ENCODE measurements around the gene PBX4. TPM values are rescaled to one million over a fixed set of nuclear protein-coding genes. Genes with fewer than 3 reads are reported as not detected.

PBX4 gene
- polyA plus RNA-seq, 1 donor: 2.3 TPM

GRCh38 chr19:19531951-19532805 lies 86.3 kb downstream of the PBX4 start:
- no CpG with 5 or more reads among the region's 48 CpGs for WGBS (ENCODE audit: insufficient coverage, low lambda C conversion rate)
- Histone ChIP-seq H3K36me3 (ENCODE audit: control insufficient read depth, insufficient read depth, low read length) (peaks cover 23% of the 10 kb centered on the region), H3K4me3 (ENCODE audit: low read length) (no peak overlapping the region), H3K4me1 (ENCODE audit: control insufficient read depth, insufficient read depth, low read length) (no peaks in the 10 kb centered on the region), H3K27me3 (ENCODE audit: control insufficient read depth, insufficient read depth, low read length) (peaks cover 6% of the 10 kb centered on the region), H3K27ac (ENCODE audit: low read length) (no peak overlapping the region), H3K9me3 (ENCODE audit: control insufficient read depth, low read depth, low read length) (no peaks in the 10 kb centered on the region)
- peak; percentile 53 to 55 for DNase-seq

- no peak for DNase-seq
- Histone ChIP-seq H3K36me3 (ENCODE audit: control insufficient read depth, insufficient read depth, low read length) (peaks cover 35% of the 10 kb centered on the region), H3K9me3 (ENCODE audit: control insufficient read depth, low read depth, low read length) (no peaks in the 10 kb centered on the region), H3K4me3 (ENCODE audit: low read length) (no peak overlapping the region), H3K27ac (ENCODE audit: low read length) (no peak overlapping the region), H3K4me1 (ENCODE audit: control insufficient read depth, insufficient read depth, low read length) (no peaks in the 10 kb centered on the region), H3K27me3 (ENCODE audit: control insufficient read depth, insufficient read depth, low read length) (no peaks in the 10 kb centered on the region)
- WGBS (ENCODE audit: insufficient coverage, low lambda C conversion rate): 80% methylated on average over 2 of the region's 4 CpGs
These were observed 87.6 kb downstream of the PBX4 start for GRCh38 chr19:19530889-19531288.

GRCh38 chr19:19530423-19530804 lies 88.1 kb downstream of the PBX4 start:
- no CpG with 5 or more reads among the region's 9 CpGs for WGBS (ENCODE audit: insufficient coverage, low lambda C conversion rate)

GRCh38 chr19:19529783-19530422 lies 88.6 kb downstream of the PBX4 start:
- H3K4me3 ChIP-seq (ENCODE audit: low read length): no peak overlapping the region
- no peak overlapping the region for H3K27ac ChIP-seq (ENCODE audit: low read length)
- peaks cover 42% of the 10 kb centered on the region for H3K36me3 ChIP-seq (ENCODE audit: control insufficient read depth, insufficient read depth, low read length)
- H3K4me1 ChIP-seq (ENCODE audit: control insufficient read depth, insufficient read depth, low read length): no peaks in the 10 kb centered on the region
- DNase-seq: no peak
- H3K9me3 ChIP-seq (ENCODE audit: control insufficient read depth, low read depth, low read length): no peaks in the 10 kb centered on the region
- no CpG with 5 or more reads among the region's 11 CpGs for WGBS (ENCODE audit: insufficient coverage, low lambda C conversion rate)
- H3K27me3 ChIP-seq (ENCODE audit: control insufficient read depth, insufficient read depth, low read length): no peaks in the 10 kb centered on the region

More at GRCh38 chr19:19530423-19530804, 88.1 kb downstream of the PBX4 start:
- no peaks in the 10 kb centered on the region for H3K9me3 ChIP-seq (ENCODE audit: control insufficient read depth, low read depth, low read length)
- no peak overlapping the region for H3K27ac ChIP-seq (ENCODE audit: low read length)
- no peaks in the 10 kb centered on the region for H3K4me1 ChIP-seq (ENCODE audit: control insufficient read depth, insufficient read depth, low read length)
- no peak for DNase-seq
- peaks cover 37% of the 10 kb centered on the region for H3K36me3 ChIP-seq (ENCODE audit: control insufficient read depth, insufficient read depth, low read length)
- no peak overlapping the region for H3K4me3 ChIP-seq (ENCODE audit: low read length)
- no peaks in the 10 kb centered on the region for H3K27me3 ChIP-seq (ENCODE audit: control insufficient read depth, insufficient read depth, low read length)

- DNase-seq: peak in 1 of 2 donors; percentile 35
- Histone ChIP-seq H3K9me3 (ENCODE audit: control insufficient read depth, low read depth, low read length) (no peaks in the 10 kb centered on the region), H3K27ac (ENCODE audit: low read length) (no peak within 1 kb of the TSS), H3K36me3 (ENCODE audit: control insufficient read depth, insufficient read depth, low read length) (peaks cover 46% of the 10 kb centered on the region), H3K4me1 (ENCODE audit: control insufficient read depth, insufficient read depth, low read length) (no peaks in the 10 kb centered on the region), H3K4me3 (ENCODE audit: low read length) (no peak within 1 kb of the TSS), H3K27me3 (ENCODE audit: control insufficient read depth, insufficient read depth, low read length) (no peaks in the 10 kb centered on the region)
- 70% methylated on average over 2 of the region's 50 CpGs for WGBS (ENCODE audit: insufficient coverage, low lambda C conversion rate)
These were observed 89.6 kb downstream of the PBX4 start, which contains the start of gene YJEFN3 for GRCh38 chr19:19528721-19529490. Gene YJEFN3, plus strand, starts transcription at chr19:19528911. Its CDS starts 22 bp downstream, at chr19:19528933.

- Histone ChIP-seq H3K27me3 (ENCODE audit: control insufficient read depth, insufficient read depth, low read length) (no peaks in the 10 kb centered on the region), H3K4me3 (ENCODE audit: low read length) (no peak overlapping the region), H3K9me3 (ENCODE audit: control insufficient read depth, low read depth, low read length) (no peaks in the 10 kb centered on the region), H3K4me1 (ENCODE audit: control insufficient read depth, insufficient read depth, low read length) (no peaks in the 10 kb centered on the region), H3K27ac (ENCODE audit: low read length) (no peak overlapping the region), H3K36me3 (ENCODE audit: control insufficient read depth, insufficient read depth, low read length) (peaks cover 51% of the 10 kb centered on the region)
- DNase-seq: no peak
- no CpG with 5 or more reads among the region's 27 CpGs for WGBS (ENCODE audit: insufficient coverage, low lambda C conversion rate)
These were observed 90.5 kb downstream of the PBX4 start for GRCh38 chr19:19527674-19528625.

GRCh38 chr19:19527371-19527656 lies 91.2 kb downstream of the PBX4 start:
- H3K4me3 ChIP-seq (ENCODE audit: low read length): no peak overlapping the region
- peaks cover 52% of the 10 kb centered on the region for H3K36me3 ChIP-seq (ENCODE audit: control insufficient read depth, insufficient read depth, low read length)
- WGBS (ENCODE audit: insufficient coverage, low lambda C conversion rate): no CpG with 5 or more reads among the region's 9 CpGs
- no peaks in the 10 kb centered on the region for H3K9me3 ChIP-seq (ENCODE audit: control insufficient read depth, low read depth, low read length)
- no peak overlapping the region for H3K27ac ChIP-seq (ENCODE audit: low read length)
- H3K27me3 ChIP-seq (ENCODE audit: control insufficient read depth, insufficient read depth, low read length): no peaks in the 10 kb centered on the region
- no peak for DNase-seq
- no peaks in the 10 kb centered on the region for H3K4me1 ChIP-seq (ENCODE audit: control insufficient read depth, insufficient read depth, low read length)

- WGBS (ENCODE audit: insufficient coverage, low lambda C conversion rate): no CpG with 5 or more reads among the region's 28 CpGs
- Histone ChIP-seq H3K9me3 (ENCODE audit: control insufficient read depth, low read depth, low read length) (no peaks in the 10 kb centered on the region), H3K36me3 (ENCODE audit: control insufficient read depth, insufficient read depth, low read length) (peaks cover 52% of the 10 kb centered on the region), H3K27me3 (ENCODE audit: control insufficient read depth, insufficient read depth, low read length) (no peaks in the 10 kb centered on the region), H3K4me3 (ENCODE audit: low read length) (no peak overlapping the region), H3K4me1 (ENCODE audit: control insufficient read depth, insufficient read depth, low read length) (no peaks in the 10 kb centered on the region), H3K27ac (ENCODE audit: low read length) (no peak overlapping the region)
- DNase-seq: no peak
These were observed 91.7 kb downstream of the PBX4 start for GRCh38 chr19:19526581-19527370.

- H3K27ac ChIP-seq (ENCODE audit: low read length): no peak overlapping the region
- no peaks in the 10 kb centered on the region for H3K4me1 ChIP-seq (ENCODE audit: control insufficient read depth, insufficient read depth, low read length)
- no peak overlapping the region for H3K4me3 ChIP-seq (ENCODE audit: low read length)
- H3K36me3 ChIP-seq (ENCODE audit: control insufficient read depth, insufficient read depth, low read length): peaks cover 49% of the 10 kb centered on the region
- DNase-seq: no peak
- H3K9me3 ChIP-seq (ENCODE audit: control insufficient read depth, low read depth, low read length): no peaks in the 10 kb centered on the region
- whole genome bisulfite sequencing (ENCODE audit: insufficient coverage, low lambda C conversion rate): no CpG with 5 or more reads among the region's 23 CpGs
- no peaks in the 10 kb centered on the region for H3K27me3 ChIP-seq (ENCODE audit: control insufficient read depth, insufficient read depth, low read length)
These were observed 92.7 kb downstream of the PBX4 start for GRCh38 chr19:19525611-19526380.

Measured in large intestine (tissue), 3 donors.